GM23248 (cell line): ENCODE data around the gene SOBP.

Experiments used
- EZH2 ChIP-seq: fragments of 200-600 bp; sonication (generic); IDR thresholded peaks from 2 replicates; pipeline ENCODE4 v1.6.1; 2018; ENCODE audit warnings: antibody characterized with exemption, mild to moderate bottlenecking; ENCODE audit not compliant: insufficient read depth, poor library complexity, severe bottlenecking
- EZH2phosphoT487 ChIP-seq: fragments of 200-600 bp; sonication (generic); IDR thresholded peaks from 2 replicates; pipeline ENCODE4 v1.6.1; 2018; ENCODE audit warnings: antibody characterized with exemption, moderate library complexity, mild to moderate bottlenecking, low read depth; ENCODE audit not compliant: insufficient read depth

DNA sequence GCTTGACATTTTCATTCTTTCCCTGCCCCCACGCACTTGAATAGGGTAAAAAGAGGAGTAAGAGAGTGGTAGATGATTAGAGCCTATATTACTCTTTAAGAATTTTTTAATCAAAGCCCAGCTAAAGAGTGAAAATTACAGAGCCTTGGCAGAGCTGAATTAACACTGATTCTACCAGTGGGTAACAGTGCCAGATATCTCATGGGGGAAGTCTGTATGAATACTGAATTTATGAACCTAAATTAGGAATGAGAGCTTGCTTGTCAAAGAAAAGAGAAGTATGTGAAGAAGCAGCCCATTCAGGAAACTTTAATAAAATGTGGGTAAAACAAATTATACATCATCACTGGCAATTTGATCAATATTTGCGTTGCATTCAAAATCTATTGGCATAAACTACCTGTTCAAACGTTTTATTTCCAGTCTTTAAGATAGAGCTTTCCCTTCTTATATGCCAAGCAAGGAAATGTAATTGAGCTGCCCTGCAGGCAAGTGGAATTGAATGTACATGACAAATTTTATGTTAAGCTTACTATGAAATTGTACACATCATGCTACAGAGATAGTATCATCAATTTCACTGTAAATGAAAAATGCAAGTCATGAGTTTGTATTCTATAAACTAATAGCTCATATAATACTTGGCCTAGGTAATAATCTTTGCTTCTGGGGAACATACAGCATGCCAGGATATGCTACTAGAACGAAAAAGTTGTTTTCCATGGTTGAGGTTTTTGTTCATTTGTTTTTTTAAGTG is 14.5 kb downstream of the SOBP start:
- TF ChIP-seq EZH2: no peak
- no peak for TF ChIP-seq EZH2phosphoT487
